GM19395 (cell line): Measurements from ENCODE around the gene WFS1.

Source experiments
- ATAC-seq: cut with Tn5 transposase; IDR thresholded peaks from one replicate; pipeline ENCODE4 v1.9.1; 2021; ENCODE audit warnings: mild to moderate bottlenecking, moderate library complexity; ENCODE audit not compliant: unreplicated experiment

Gene WFS1

GRCh38 chr4:6322761-6323566 is 53.3 kb downstream of the WFS1 start:
- ATAC-seq: peak; percentile 57

GRCh38 chr4:6324461-6324998 is 54.9 kb downstream of the WFS1 start:
- no peak for ATAC-seq

GRCh38 chr4:6324999-6325787 is 55.5 kb downstream of the WFS1 start:
- no peak for ATAC-seq

- no peak for ATAC-seq
These were observed 56.2 kb downstream of the WFS1 start for GRCh38 chr4:6325788-6326290.

- no peak for ATAC-seq
These were observed 56.8 kb downstream of the WFS1 start for GRCh38 chr4:6326312-6327060.

GRCh38 chr4:6327220-6327917 is 57.7 kb downstream of the WFS1 start:
- peak; percentile 65 for ATAC-seq

- no peak for ATAC-seq
These were observed 58.9 kb downstream of the WFS1 start for GRCh38 chr4:6328526-6328925.

- no peak for ATAC-seq
These were observed 60.1 kb downstream of the WFS1 start for GRCh38 chr4:6329478-6330383.

GRCh38 chr4:6330384-6330767 is 60.7 kb downstream of the WFS1 start:
- no peak for ATAC-seq

GRCh38 chr4:6331018-6331417 is 61.4 kb downstream of the WFS1 start:
- ATAC-seq: no peak

GRCh38 chr4:6331468-6331867 is 61.8 kb downstream of the WFS1 start:
- no peak for ATAC-seq

GRCh38 chr4:6332042-6332668 is 62.5 kb downstream of the WFS1 start:
- no peak for ATAC-seq

- ATAC-seq: no peak
These were observed 63.0 kb downstream of the WFS1 start for GRCh38 chr4:6332669-6333050.

GRCh38 chr4:6333301-6334202 is 63.9 kb downstream of the WFS1 start:
- ATAC-seq: no peak

GRCh38 chr4:6334203-6334887 is 64.7 kb downstream of the WFS1 start:
- ATAC-seq: no peak

GRCh38 chr4:6335040-6335590 is 65.5 kb downstream of the WFS1 start:
- no peak for ATAC-seq

- ATAC-seq: no peak
These were observed 66.5 kb downstream of the WFS1 start for GRCh38 chr4:6336166-6336565.
